Measurements from ENCODE around the gene ADAR. TPM values are rescaled to one million over a fixed set of nuclear protein-coding genes. Genes with fewer than 3 reads are reported as not detected.
A peak's percentile ranks its signal among the peaks of the same experiment; 100 is the strongest.

Gene ADAR
- total and polyA plus RNA-seq, 2 of the 8 experiments (the other 6 are each of a cell fraction or from before 2014, with no cell fraction given): 125 to 242 TPM

DNA sequence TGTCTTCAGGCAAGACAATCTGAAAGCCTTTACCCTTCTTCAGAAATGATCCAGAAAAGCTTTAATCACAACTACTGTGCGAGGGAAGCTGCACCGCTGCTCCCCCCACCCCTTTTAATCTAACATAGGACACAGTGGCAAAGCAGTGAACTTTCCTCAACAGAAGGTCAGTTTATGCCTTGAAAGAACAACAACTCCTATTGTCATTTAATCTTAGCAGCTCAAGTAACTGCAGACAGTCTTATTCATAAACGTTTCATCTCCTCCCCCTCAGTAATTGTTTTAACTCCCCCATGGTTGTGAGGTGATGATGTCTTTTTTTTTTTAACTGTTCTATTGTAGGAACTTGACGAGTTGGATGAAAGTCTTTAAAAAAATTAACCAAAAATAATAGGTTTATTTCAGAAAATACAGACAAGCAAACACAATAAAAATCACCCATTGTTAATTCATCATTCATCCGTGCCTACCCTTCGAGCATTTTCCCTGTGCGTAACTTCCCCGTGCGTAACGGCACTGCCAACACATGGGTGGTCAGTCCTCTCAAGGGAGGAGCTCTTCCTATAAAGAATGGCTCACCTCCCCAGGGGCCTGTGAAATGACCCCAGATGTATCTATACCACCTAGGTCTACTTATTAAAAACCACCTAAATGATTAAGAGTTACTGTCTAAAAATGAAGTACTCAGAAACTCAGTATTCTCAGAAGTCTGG, 3.3 kb upstream of the ADAR start:
- H3K9me3 ChIP-seq (ENCODE audit: insufficient read depth in 2 of 2, low read depth in 1 of 2, low read length in 1 of 2): no peaks in the 10 kb centered on the region
- H3K27me3 ChIP-seq (replicated peaks in 1 of 4; ENCODE audit: control insufficient read depth in 3 of 4, extremely low read depth in 1 of 4, insufficient read depth in 3 of 4, low read length in 3 of 4): no peaks in the 10 kb centered on the region
- 33% methylated on average over 10 of the region's 10 CpGs; no CpG with 5 or more reads in 1 of the 2 experiments for WGBS, 2 experiments (ENCODE audit: extremely low coverage in 1 of 2, insufficient coverage in 1 of 2, insufficient read length in 1 of 2, insufficient replicate concordance in 2 of 2, low coverage in 1 of 2, low lambda C conversion rate in 2 of 2, missing lambda C conversion rate in 1 of 2)
- no peak for DNase-seq (ENCODE audit: low read depth in 1 of 2, low spot score in 2 of 2)
- H3K4ac ChIP-seq (replicated peaks; ENCODE audit: insufficient read length, low read depth, low read length): no peak overlapping the region
- CTCF ChIA-PET (ENCODE audit: partially characterized antibody): interaction anchor here (0.6 to 1.5 kb wide), 7 partner anchors 12 to 320 kb away, joined by 3 to 6 read pairs (median 3); no protein-coding TSS in a partner anchor
- H4K91ac ChIP-seq (replicated peaks; ENCODE audit: insufficient read length, low read length): no peak overlapping the region
- H4K5ac ChIP-seq (ENCODE audit: insufficient read length, low read depth, low read length): peak overlapping the region; percentile 7
- no peak overlapping the region for H2BK120ac ChIP-seq (replicated peaks; ENCODE audit: low read depth, low read length)
- H3K23me2 ChIP-seq (ENCODE audit: low read depth, low read length): peaks cover 9% of the 10 kb centered on the region
- H2BK12ac ChIP-seq (ENCODE audit: low read depth, low read length): no peak overlapping the region
- H3K23ac ChIP-seq (ENCODE audit: insufficient read length): no peak overlapping the region
- H3K4me3 ChIP-seq (ENCODE audit: extremely low read depth in 1 of 4, insufficient read depth in 2 of 4, low read depth in 3 of 4, low read length in 4 of 4): peak overlapping the region in 1 of 4 experiments; percentile 42; a peak in 3 of 8 replicates
- peak overlapping the region; percentile 44 to 54 for H3K4me2 ChIP-seq (ENCODE audit: insufficient read depth in 1 of 2, low read depth in 2 of 2, low read length in 2 of 2)
- no peak overlapping the region for H4K8ac ChIP-seq (ENCODE audit: extremely low read depth, insufficient read depth, low read length)
- H2BK15ac ChIP-seq (ENCODE audit: low read length): no peak overlapping the region
- no peaks in the 10 kb centered on the region for H3K36me3 ChIP-seq (ENCODE audit: control insufficient read depth in 2 of 4, insufficient read depth in 4 of 4, low read length in 3 of 4)
- 0 out of 2 replicates have a peak overlapping the region, but pooled peaks have one; percentile 30 for H2AK5ac ChIP-seq (ENCODE audit: low read depth, low read length)
- peaks cover 18 to 74% of the 10 kb centered on the region in 2 experiments for H3K79me2 ChIP-seq (ENCODE audit: control insufficient read depth in 1 of 2, insufficient read depth in 2 of 2, low read length in 2 of 2)
- TF ChIP-seq SP1 (IDR thresholded peaks at IDR 0.05; ENCODE audit: low read depth, low read length): 0 out of 2 replicates have a peak, but pooled peaks have one; percentile 31
- no peak for TF ChIP-seq RBBP5 (IDR thresholded peaks at IDR 0.05; ENCODE audit: borderline replicate concordance, low read depth, low read length)
- peak; percentile 22 for TF ChIP-seq ASH2L (IDR thresholded peaks at IDR 0.05; ENCODE audit: low read length)
- H3K27ac ChIP-seq (ENCODE audit: low read depth, low read length): no peak overlapping the region
- H2BK20ac ChIP-seq (ENCODE audit: low read length): no peak overlapping the region; the same call in 1 of the 2 replicates
- no peak for FAIRE-seq
- H3K18ac ChIP-seq (ENCODE audit: extremely low read depth, low read length): no peak overlapping the region; the same call in 1 of the 2 replicates
- H3K79me1 ChIP-seq (ENCODE audit: low read depth, low read length): peaks cover 6% of the 10 kb centered on the region
- H2BK5ac ChIP-seq (ENCODE audit: low read depth, low read length): no peak overlapping the region
- POLR2A ChIA-PET (ENCODE audit: partially characterized antibody): interaction anchor here (0.6 to 9.4 kb wide), 5 partner anchors 13 to 399 kb away, joined by 3 to 111 read pairs (median 3); no protein-coding TSS in a partner anchor
- H3K9ac ChIP-seq (replicated peaks in 1 of 4; ENCODE audit: extremely low read depth in 1 of 4, low read depth in 3 of 4, low read length in 3 of 4): peak overlapping the region in 1 of 4 experiments; percentile 2; a peak in 1 of 7 replicates
- no peak overlapping the region for H3K14ac ChIP-seq (ENCODE audit: insufficient read length)
- H3K56ac ChIP-seq (replicated peaks; ENCODE audit: insufficient read length, low read depth, low read length): no peak overlapping the region
- no peak overlapping the region for H2AFZ ChIP-seq (ENCODE audit: low read length)
- peaks cover 8 to 32% (median 18%) of the 10 kb centered on the region in 4 experiments for H3K4me1 ChIP-seq (replicated peaks in 1 of 4; ENCODE audit: control insufficient read depth in 3 of 4, insufficient read depth in 4 of 4, low read length in 3 of 4)
- H4K20me1 ChIP-seq (replicated peaks in 1 of 2; ENCODE audit: control insufficient read depth in 1 of 2, insufficient read depth in 2 of 2, low read length in 2 of 2): peaks cover 0 to 4% of the 10 kb centered on the region in 2 experiments
